ENCODE measurements around the gene IRF2BPL. TPM values are rescaled to one million over a fixed set of nuclear protein-coding genes. Genes with fewer than 3 reads are reported as not detected.
"Not testable (repeated sequence)": the region's sequence is repeated elsewhere in the genome, so short reads cannot be mapped to it uniquely, and the experiment has no call there.

Gene IRF2BPL
- total RNA-seq, 5 donors from 2014 or later (not counting 1 experiment from before 2014, with no cell fraction given), result 32.6 to 50.4 (median 38.8) TPM

DNA sequence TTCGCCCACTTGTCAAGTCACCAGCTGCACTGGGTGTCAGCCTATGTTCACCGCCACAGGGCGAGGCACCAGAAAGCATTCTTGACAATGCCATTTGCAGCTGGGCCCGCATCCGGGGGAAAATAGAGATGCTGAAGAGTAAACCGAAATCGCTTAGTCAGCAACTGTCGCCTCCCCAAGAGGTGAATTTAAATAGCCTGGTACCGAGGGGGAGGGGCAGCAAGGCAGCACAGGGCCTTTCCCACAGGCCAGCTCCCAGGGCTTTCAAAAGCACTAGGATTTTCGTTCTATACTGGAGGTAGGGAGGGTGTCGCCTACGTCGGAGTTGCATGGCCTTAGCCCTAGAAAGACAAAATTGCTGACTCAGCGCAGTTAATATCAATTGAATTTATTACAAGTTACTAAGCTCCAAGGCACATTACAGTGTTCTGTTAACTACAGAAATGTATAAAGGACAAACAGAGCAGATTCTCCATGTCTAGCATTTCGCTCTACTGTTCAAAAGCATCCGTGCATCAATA is 4.3 kb downstream of the IRF2BPL start:
- Histone ChIP-seq H3K36me3 (ENCODE audit: control insufficient read depth in 2 of 2, extremely low read depth in 1 of 2, insufficient read depth in 1 of 2, low read length in 1 of 2) (peaks cover 9 to 12% of the 10 kb centered on the region in 2 donors), H3K4me1 (ENCODE audit: control insufficient read depth in 1 of 2, extremely low read depth in 1 of 2, insufficient read depth in 2 of 2, low read length in 2 of 2) (peaks cover 19 to 58% of the 10 kb centered on the region in 2 experiments), H3K4me3 (ENCODE audit: control insufficient read depth in 1 of 2, extremely low read depth in 1 of 2, low read length in 1 of 2) (peak overlapping the region in 1 of 2 donors; percentile 0), H3K9me3 (no peaks in the 10 kb centered on the region), H3K27ac (ENCODE audit: low read length) (peak overlapping the region; percentile 47), H3K27me3 (replicated peaks in 1 of 2; ENCODE audit: control insufficient read depth in 2 of 2, extremely low read depth in 1 of 2, insufficient read depth in 2 of 2, low read length in 1 of 2) (no peaks in the 10 kb centered on the region)
- ChIA-PET POLR2A (interaction anchor here (0.6 to 0.7 kb wide), 4 partner anchors 25 to 174 kb away, joined by 3 to 11 read pairs (median 4); no protein-coding TSS in a partner anchor), CTCF (interaction anchor here (0.6 to 2.8 kb wide), 10 partner anchors 16 to 78 kb away, joined by 3 to 15 read pairs (median 4); no protein-coding TSS in a partner anchor)
- Mint-ChIP-seq H3K4me1 (peaks cover 38 to 53% (median 45%) of the 10 kb centered on the region in 3 donors), H3K4me3 (peak overlapping the region; percentile 64 to 76 (median 65)), H3K27ac (peak overlapping the region; percentile 83 to 84), H3K9me3 (no peaks in the 10 kb centered on the region), H3K36me3 (peaks cover 7% of the 10 kb centered on the region), H3K27me3 (no peaks in the 10 kb centered on the region)
- 46% methylated on average over 8 of the region's 16 CpGs for WGBS (ENCODE audit: insufficient coverage)
- peak in 1 of 4 experiments; percentile 7 for ATAC-seq (replicated peaks in 1 of 4)
- peak; percentile 28 to 69 (median 54) for DNase-seq

DNA sequence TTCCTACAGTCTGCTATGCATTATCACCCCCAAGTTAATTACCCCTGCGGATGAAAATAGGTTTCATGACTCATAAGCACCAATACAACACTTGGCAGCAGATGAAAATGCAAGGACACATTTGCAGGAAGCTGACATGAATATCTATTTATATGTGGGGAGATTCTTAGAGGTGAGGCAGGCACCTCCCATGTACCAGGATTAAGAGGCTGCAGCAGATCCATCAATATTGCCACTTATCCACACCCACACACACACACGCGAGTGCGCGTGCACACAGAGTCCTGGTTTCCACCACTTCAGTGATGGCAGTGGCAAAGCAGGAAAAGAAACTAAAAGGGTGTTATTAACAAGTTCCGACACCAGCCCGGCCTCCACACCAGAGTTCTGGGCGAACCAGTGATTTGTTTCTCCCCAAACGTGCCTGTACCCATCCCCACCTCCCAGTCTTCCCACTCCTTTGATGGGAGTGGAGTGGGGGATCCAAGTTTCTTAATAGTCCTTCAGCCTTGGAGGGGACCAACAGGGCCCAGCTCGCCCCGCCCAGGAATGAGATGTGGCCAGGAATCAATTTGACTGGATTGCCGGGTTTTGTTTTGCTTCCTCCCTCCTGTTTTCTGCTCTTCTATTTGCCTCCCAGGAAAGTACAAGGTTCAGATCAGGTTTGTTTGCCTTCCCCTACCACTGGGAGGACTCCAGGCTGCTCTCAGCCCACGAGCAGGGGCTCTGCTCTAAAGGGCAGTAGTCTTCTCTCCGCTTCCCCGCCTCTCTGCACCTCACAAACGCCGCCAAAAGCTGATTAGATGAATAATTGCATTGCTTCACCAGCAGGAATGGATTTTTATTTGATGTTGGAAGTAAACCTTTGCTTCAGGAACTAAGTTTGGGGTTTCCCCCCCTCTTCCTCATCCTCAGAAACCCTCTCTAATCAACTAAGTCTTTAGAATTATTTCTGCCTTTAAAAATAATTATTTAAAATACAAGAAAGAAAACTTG is 5.2 kb downstream of the IRF2BPL start:
- Histone ChIP-seq H3K27me3 (replicated peaks in 1 of 2; ENCODE audit: control insufficient read depth in 2 of 2, extremely low read depth in 1 of 2, insufficient read depth in 2 of 2, low read length in 1 of 2) (no peaks in the 10 kb centered on the region), H3K36me3 (ENCODE audit: control insufficient read depth in 2 of 2, extremely low read depth in 1 of 2, insufficient read depth in 1 of 2, low read length in 1 of 2) (peaks cover 9 to 12% of the 10 kb centered on the region in 2 donors), H3K9me3 (no peaks in the 10 kb centered on the region), H3K4me1 (ENCODE audit: control insufficient read depth in 1 of 2, extremely low read depth in 1 of 2, insufficient read depth in 2 of 2, low read length in 2 of 2) (peaks cover 15 to 51% of the 10 kb centered on the region in 2 experiments), H3K4me3 (ENCODE audit: control insufficient read depth in 1 of 2, extremely low read depth in 1 of 2, low read length in 1 of 2) (no peak overlapping the region), H3K27ac (ENCODE audit: low read length) (peak overlapping the region; percentile 47)
- Mint-ChIP-seq H3K27me3 (no peaks in the 10 kb centered on the region), H3K9me3 (no peaks in the 10 kb centered on the region), H3K36me3 (peaks cover 4% of the 10 kb centered on the region), H3K4me1 (peaks cover 30 to 46% (median 38%) of the 10 kb centered on the region in 3 donors), H3K4me3 (peak overlapping the region in 2 of 3 donors; percentile 25 to 76), H3K27ac (peak overlapping the region; percentile 84 to 85)
- ChIA-PET POLR2A (interaction anchor here in 1 of 2 donors (0.6 kb wide), 1 partner anchor 105 kb away, joined by 3 read pairs; no protein-coding TSS in a partner anchor), CTCF (interaction anchor here in 1 of 2 donors (0.5 to 2.8 kb wide), 6 partner anchors 17 to 564 kb away, joined by 3 to 15 read pairs (median 4); no protein-coding TSS in a partner anchor)
- DNase-seq (no peak), ATAC-seq (replicated peaks in 1 of 4) (no peak)
- WGBS (ENCODE audit: insufficient coverage), result no CpG with 5 or more reads among the region's 17 CpGs

DNA sequence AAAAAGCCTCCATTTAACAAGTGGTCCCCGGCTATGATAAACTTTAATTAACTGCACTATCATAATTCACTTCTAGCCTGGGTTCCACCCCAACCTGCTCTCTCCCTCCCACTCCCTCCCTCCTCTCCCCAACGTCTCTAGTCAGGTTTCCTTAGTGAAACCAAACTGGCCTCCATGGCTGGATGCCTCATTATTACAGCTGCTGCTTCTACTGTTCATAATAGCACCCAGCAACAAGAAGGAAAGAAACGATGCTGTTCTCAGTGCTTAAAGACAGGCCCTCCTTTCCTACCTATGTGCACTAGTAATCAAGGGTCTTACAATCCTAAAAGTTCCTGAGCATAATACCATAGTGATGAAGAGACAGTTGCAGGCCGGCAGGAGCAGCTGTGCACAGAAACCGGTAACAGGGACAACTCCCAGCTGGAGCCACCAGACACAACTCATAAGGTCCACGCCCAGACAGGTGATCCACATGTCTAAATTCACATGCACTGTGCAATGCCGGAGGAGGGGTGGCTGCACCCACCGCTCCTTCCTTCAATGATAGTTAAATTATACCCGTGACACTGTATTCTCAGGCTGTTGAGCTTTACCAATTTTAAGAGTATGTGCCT is 6.2 kb downstream of the IRF2BPL start:
- peak overlapping the region; percentile 84 to 85 for H3K27ac Mint-ChIP-seq
- H3K36me3 Mint-ChIP-seq, result peaks cover 4% of the 10 kb centered on the region
- no peaks in the 10 kb centered on the region for H3K27me3 ChIP-seq (replicated peaks in 1 of 2; ENCODE audit: control insufficient read depth in 2 of 2, extremely low read depth in 1 of 2, insufficient read depth in 2 of 2, low read length in 1 of 2)
- no peaks in the 10 kb centered on the region for H3K27me3 Mint-ChIP-seq
- WGBS (ENCODE audit: insufficient coverage), result 62% methylated on average over 3 of the region's 9 CpGs
- no peaks in the 10 kb centered on the region for H3K9me3 ChIP-seq
- peaks cover 15 to 51% of the 10 kb centered on the region in 2 experiments for H3K4me1 ChIP-seq (ENCODE audit: control insufficient read depth in 1 of 2, extremely low read depth in 1 of 2, insufficient read depth in 2 of 2, low read length in 2 of 2)
- ChIA-PET POLR2A (interaction anchor here in 1 of 2 donors (0.7 kb wide), 1 partner anchor 11 kb away, joined by 3 read pairs; no protein-coding TSS in a partner anchor), CTCF (interaction anchor here (0.6 to 0.7 kb wide), 2 partner anchors 41 to 72 kb away, joined by 3 to 8 read pairs; no protein-coding TSS in a partner anchor)
- H3K27ac ChIP-seq (ENCODE audit: low read length), result no peak overlapping the region
- no peaks in the 10 kb centered on the region for H3K9me3 Mint-ChIP-seq
- peak overlapping the region in 1 of 3 donors; percentile 76 for H3K4me3 Mint-ChIP-seq
- peaks cover 9 to 12% of the 10 kb centered on the region in 2 donors for H3K36me3 ChIP-seq (ENCODE audit: control insufficient read depth in 2 of 2, extremely low read depth in 1 of 2, insufficient read depth in 1 of 2, low read length in 1 of 2)
- DNase-seq (no peak), ATAC-seq (replicated peaks in 1 of 4) (no peak)
- H3K4me1 Mint-ChIP-seq, result peaks cover 30 to 46% (median 38%) of the 10 kb centered on the region in 3 donors
- H3K4me3 ChIP-seq (ENCODE audit: control insufficient read depth in 1 of 2, extremely low read depth in 1 of 2, low read length in 1 of 2), result no peak overlapping the region

DNA sequence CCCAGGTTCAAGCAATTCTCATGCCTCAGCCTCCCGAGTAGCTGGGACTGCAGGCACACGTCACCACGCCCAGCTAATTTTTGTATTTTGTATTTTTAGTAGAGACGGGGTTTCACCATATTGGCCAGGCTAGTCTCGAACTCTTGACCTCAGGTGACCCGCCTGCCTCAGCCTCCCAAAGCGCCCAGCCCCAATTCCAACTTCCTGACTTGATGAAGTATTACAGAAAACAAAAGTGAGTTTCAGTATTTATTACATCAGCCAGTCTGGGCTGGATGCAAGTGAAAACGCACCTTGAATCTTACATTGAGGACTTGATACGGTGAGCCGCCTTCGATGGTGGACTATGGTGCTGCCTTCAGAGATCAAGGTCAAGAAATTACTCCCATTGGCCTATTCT is 7.1 kb downstream of the IRF2BPL start:
- H3K27me3 Mint-ChIP-seq; H3K27me3 ChIP-seq (replicated peaks in 1 of 2; ENCODE audit: control insufficient read depth in 2 of 2, extremely low read depth in 1 of 2, insufficient read depth in 2 of 2, low read length in 1 of 2); H3K36me3 Mint-ChIP-seq; POLR2A ChIA-PET; H3K4me3 Mint-ChIP-seq; H3K9me3 ChIP-seq; H3K4me3 ChIP-seq (ENCODE audit: control insufficient read depth in 1 of 2, extremely low read depth in 1 of 2, low read length in 1 of 2); H3K27ac ChIP-seq (ENCODE audit: low read length); DNase-seq; H3K9me3 Mint-ChIP-seq; ATAC-seq (replicated peaks in 1 of 4): not testable (repeated sequence)
- Histone ChIP-seq H3K36me3 (ENCODE audit: control insufficient read depth in 2 of 2, extremely low read depth in 1 of 2, insufficient read depth in 1 of 2, low read length in 1 of 2) (peaks cover 9 to 12% of the 10 kb centered on the region in 2 donors), H3K4me1 (ENCODE audit: control insufficient read depth in 1 of 2, extremely low read depth in 1 of 2, insufficient read depth in 2 of 2, low read length in 2 of 2) (peaks cover 13 to 45% of the 10 kb centered on the region in 2 experiments)
- peaks cover 30 to 43% (median 36%) of the 10 kb centered on the region in 3 donors for H3K4me1 Mint-ChIP-seq
- WGBS (ENCODE audit: insufficient coverage), result 100% methylated on average over 4 of the region's 11 CpGs
- H3K27ac Mint-ChIP-seq, result peak overlapping the region in 1 of 2 donors; percentile 65
- CTCF ChIA-PET, result interaction anchor here in 1 of 2 donors (0.7 kb wide), 1 partner anchor 42 kb away, joined by 8 read pairs; no protein-coding TSS in a partner anchor

DNA sequence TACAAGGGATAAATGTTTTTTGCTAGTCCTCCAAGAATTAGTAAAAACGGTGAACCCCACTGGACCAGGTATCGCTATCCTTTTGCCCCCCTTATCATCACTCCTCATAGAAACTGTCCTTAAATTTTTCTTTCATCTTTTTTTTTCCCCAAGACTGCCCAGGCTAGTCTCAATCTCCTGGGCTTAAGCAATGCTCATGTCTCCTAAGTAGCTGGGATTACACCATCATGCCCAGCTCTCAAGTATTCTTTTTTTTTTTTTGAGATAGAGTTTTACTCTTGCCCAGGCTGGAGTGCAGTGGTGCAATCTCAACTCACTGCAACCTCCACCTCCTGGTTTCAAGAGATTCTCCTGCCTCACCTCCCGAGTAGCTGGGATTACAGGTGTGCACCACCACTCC is 9.7 kb downstream of the IRF2BPL start:
- Histone ChIP-seq H3K4me1 (ENCODE audit: control insufficient read depth in 1 of 2, extremely low read depth in 1 of 2, insufficient read depth in 2 of 2, low read length in 2 of 2) (peaks cover 0 to 20% of the 10 kb centered on the region in 2 experiments), H3K27me3 (replicated peaks in 1 of 2; ENCODE audit: control insufficient read depth in 2 of 2, extremely low read depth in 1 of 2, insufficient read depth in 2 of 2, low read length in 1 of 2) (no peaks in the 10 kb centered on the region), H3K36me3 (ENCODE audit: control insufficient read depth in 2 of 2, extremely low read depth in 1 of 2, insufficient read depth in 1 of 2, low read length in 1 of 2) (no peaks in the 10 kb centered on the region), H3K27ac (ENCODE audit: low read length) (no peak overlapping the region), H3K4me3 (ENCODE audit: control insufficient read depth in 1 of 2, extremely low read depth in 1 of 2, low read length in 1 of 2) (no peak overlapping the region), H3K9me3 (no peaks in the 10 kb centered on the region)
- ATAC-seq (replicated peaks in 1 of 4) (no peak), DNase-seq (no peak)
- 100% methylated on average over 1 of the region's 3 CpGs for WGBS (ENCODE audit: insufficient coverage)
- H3K9me3 Mint-ChIP-seq, result no peaks in the 10 kb centered on the region
- no peaks in the 10 kb centered on the region for H3K36me3 Mint-ChIP-seq
- no peak overlapping the region for H3K4me3 Mint-ChIP-seq
- no peak overlapping the region for H3K27ac Mint-ChIP-seq
- POLR2A ChIA-PET, result no interaction called here
- CTCF ChIA-PET, result interaction anchor here (0.6 to 0.7 kb wide), 3 partner anchors 14 to 47 kb away, joined by 3 to 8 read pairs (median 3); no protein-coding TSS in a partner anchor
- peaks cover 16 to 21% (median 16%) of the 10 kb centered on the region in 3 donors for H3K4me1 Mint-ChIP-seq
- H3K27me3 Mint-ChIP-seq, result no peaks in the 10 kb centered on the region

All from T-cell (primary cell).